ENCODE results near the gene LSR. TPM values are rescaled to one million over a fixed set of nuclear protein-coding genes. Genes with fewer than 3 reads are reported as not detected.

The LSR gene
- total RNA-seq, 8 experiments from 2014 or later, result 1.1 to 8.6 (median 2.6) TPM

GRCh38 chr19:35297922-35298321 is 49.1 kb downstream of the LSR start:
- no peak for ATAC-seq (replicated peaks in 6 of 8)
- H3K27ac ChIP-seq, result no peak overlapping the region
- in situ Hi-C loops (cut with MboI; ENCODE audit: low pct_unique_long_range_greater_than_20kb in 2 of 9, low sequenced_read_pairs in 9 of 9, unreplicated experiment in 9 of 9), result no loop called here
- no peak overlapping the region for H3K4me3 ChIP-seq
- 75 to 100% (median 88%) methylated on average over 1 to 2 of the region's 2 CpGs; no CpG with 5 or more reads in 4 of the 10 experiments for WGBS, 10 experiments
- H3K4me1 ChIP-seq (replicated peaks in 1 of 2), result peaks cover 0 to 13% of the 10 kb centered on the region in 2 donors

- H3K4me1 ChIP-seq (replicated peaks in 1 of 2), result peaks cover 0 to 8% of the 10 kb centered on the region in 2 donors
- H3K27ac ChIP-seq, result no peak overlapping the region
- 48 to 100% (median 86%) methylated on average over 1 to 5 of the region's 5 CpGs; no CpG with 5 or more reads in 2 of the 10 experiments for WGBS, 10 experiments
- no peak overlapping the region for H3K4me3 ChIP-seq
- in situ Hi-C loops (cut with MboI; ENCODE audit: low pct_unique_long_range_greater_than_20kb in 2 of 9, low sequenced_read_pairs in 9 of 9, unreplicated experiment in 9 of 9), result no loop called here
- no peak for ATAC-seq (replicated peaks in 6 of 8)
Observed at GRCh38 chr19:35298561-35298972, 49.8 kb downstream of the LSR start.

- Histone ChIP-seq H3K27ac (no peak overlapping the region), H3K4me1 (replicated peaks in 1 of 2) (peaks cover 0 to 4% of the 10 kb centered on the region in 2 donors), H3K4me3 (no peak overlapping the region)
- ATAC-seq (replicated peaks in 6 of 8), result peak in 4 of 8 experiments; percentile 27 to 63 (median 43)
- 40 to 70% (median 60%) methylated on average over 2 to 5 of the region's 55 CpGs; no CpG with 5 or more reads in 7 of the 10 experiments for WGBS, 10 experiments
- in situ Hi-C loops (cut with MboI; ENCODE audit: low pct_unique_long_range_greater_than_20kb in 2 of 9, low sequenced_read_pairs in 9 of 9, unreplicated experiment in 9 of 9), result no loop called here
Observed at GRCh38 chr19:35299523-35300338, 50.9 kb downstream of the LSR start.

GRCh38 chr19:35300339-35300649 is 51.5 kb downstream of the LSR start:
- in situ Hi-C loops (cut with MboI; ENCODE audit: low pct_unique_long_range_greater_than_20kb in 2 of 9, low sequenced_read_pairs in 9 of 9, unreplicated experiment in 9 of 9), result no loop called here
- Histone ChIP-seq H3K4me1 (replicated peaks in 1 of 2) (peaks cover 0 to 4% of the 10 kb centered on the region in 2 donors), H3K27ac (no peak overlapping the region), H3K4me3 (no peak overlapping the region)
- WGBS, 10 experiments, result 76 to 100% (median 85%) methylated on average over 2 to 7 of the region's 10 CpGs; no CpG with 5 or more reads in 6 of the 10 experiments
- ATAC-seq (replicated peaks in 6 of 8), result no peak

- in situ Hi-C loops (cut with MboI; ENCODE audit: low pct_unique_long_range_greater_than_20kb in 2 of 9, low sequenced_read_pairs in 9 of 9, unreplicated experiment in 9 of 9), result no loop called here
- 40 to 100% (median 40%) methylated on average over 1 of the region's 2 CpGs; no CpG with 5 or more reads in 7 of the 10 experiments for WGBS, 10 experiments
- no peak for ATAC-seq (replicated peaks in 6 of 8)
- peaks cover 0 to 4% of the 10 kb centered on the region in 2 donors for H3K4me1 ChIP-seq (replicated peaks in 1 of 2)
- H3K27ac ChIP-seq, result no peak overlapping the region
- no peak overlapping the region for H3K4me3 ChIP-seq
Observed at GRCh38 chr19:35301961-35302360, 53.2 kb downstream of the LSR start.

GRCh38 chr19:35302446-35302845 is 53.6 kb downstream of the LSR start:
- 80 to 100% (median 95%) methylated on average over 1 to 5 of the region's 16 CpGs; no CpG with 5 or more reads in 6 of the 10 experiments for WGBS, 10 experiments
- no peak overlapping the region for H3K27ac ChIP-seq
- H3K4me3 ChIP-seq, result no peak overlapping the region
- ATAC-seq (replicated peaks in 6 of 8), result no peak
- in situ Hi-C loops (cut with MboI; ENCODE audit: low pct_unique_long_range_greater_than_20kb in 2 of 9, low sequenced_read_pairs in 9 of 9, unreplicated experiment in 9 of 9), result no loop called here
- H3K4me1 ChIP-seq (replicated peaks in 1 of 2), result peaks cover 0 to 4% of the 10 kb centered on the region in 2 donors

- in situ Hi-C loops (cut with MboI; ENCODE audit: low pct_unique_long_range_greater_than_20kb in 2 of 9, low sequenced_read_pairs in 9 of 9, unreplicated experiment in 9 of 9), result no loop called here
- Histone ChIP-seq H3K27ac (no peak overlapping the region), H3K4me1 (replicated peaks in 1 of 2) (peaks cover 0 to 4% of the 10 kb centered on the region in 2 donors), H3K4me3 (no peak overlapping the region)
- 27 to 100% (median 75%) methylated on average over 1 to 3 of the region's 6 CpGs; no CpG with 5 or more reads in 3 of the 10 experiments for WGBS, 10 experiments
- peak in 5 of 8 experiments; percentile 58 to 87 (median 74) for ATAC-seq (replicated peaks in 6 of 8)
Observed at GRCh38 chr19:35303357-35303915, 54.6 kb downstream of the LSR start.

- H3K4me3 ChIP-seq, result no peak overlapping the region
- 42 to 65% (median 60%) methylated on average over 1 to 7 of the region's 11 CpGs; no CpG with 5 or more reads in 3 of the 10 experiments for WGBS, 10 experiments
- in situ Hi-C loops (cut with MboI; ENCODE audit: low pct_unique_long_range_greater_than_20kb in 2 of 9, low sequenced_read_pairs in 9 of 9, unreplicated experiment in 9 of 9), result no loop called here
- H3K27ac ChIP-seq, result no peak overlapping the region
- peaks cover under 1 to 5% of the 10 kb centered on the region in 2 donors for H3K4me1 ChIP-seq (replicated peaks in 1 of 2)
- no peak for ATAC-seq (replicated peaks in 6 of 8)
Observed at GRCh38 chr19:35304036-35304435, 55.2 kb downstream of the LSR start.

- no peak overlapping the region for H3K27ac ChIP-seq
- H3K4me3 ChIP-seq, result no peak overlapping the region
- ATAC-seq (replicated peaks in 6 of 8), result no peak
- peaks cover 11 to 15% of the 10 kb centered on the region in 2 donors for H3K4me1 ChIP-seq (replicated peaks in 1 of 2)
- WGBS, 10 experiments, result 67 to 100% (median 97%) methylated on average over 1 to 3 of the region's 6 CpGs; no CpG with 5 or more reads in 4 of the 10 experiments
- in situ Hi-C loops (cut with MboI; ENCODE audit: low pct_unique_long_range_greater_than_20kb in 2 of 9, low sequenced_read_pairs in 9 of 9, unreplicated experiment in 9 of 9), result no loop called here
Observed at GRCh38 chr19:35305181-35305580, 56.4 kb downstream of the LSR start.

GRCh38 chr19:35306473-35307246 is 57.9 kb downstream of the LSR start:
- Histone ChIP-seq H3K4me3 (no peak overlapping the region), H3K27ac (no peak overlapping the region), H3K4me1 (replicated peaks in 1 of 2) (peaks cover 11 to 13% of the 10 kb centered on the region in 2 donors)
- ATAC-seq (replicated peaks in 6 of 8), result no peak
- WGBS, 10 experiments, result 58 to 100% (median 87%) methylated on average over 1 to 19 of the region's 20 CpGs
- in situ Hi-C loops (cut with MboI; ENCODE audit: low pct_unique_long_range_greater_than_20kb in 2 of 9, low sequenced_read_pairs in 9 of 9, unreplicated experiment in 9 of 9), result no loop called here

- in situ Hi-C loops (cut with MboI; ENCODE audit: low pct_unique_long_range_greater_than_20kb in 2 of 9, low sequenced_read_pairs in 9 of 9, unreplicated experiment in 9 of 9), result no loop called here
- Histone ChIP-seq H3K4me3 (no peak overlapping the region), H3K27ac (no peak overlapping the region), H3K4me1 (replicated peaks in 1 of 2) (peaks cover 11 to 13% of the 10 kb centered on the region in 2 donors)
- no peak for ATAC-seq (replicated peaks in 6 of 8)
- 71 to 100% (median 86%) methylated on average over 1 to 8 of the region's 10 CpGs; no CpG with 5 or more reads in 3 of the 10 experiments for WGBS, 10 experiments
Observed at GRCh38 chr19:35307931-35308330, 59.1 kb downstream of the LSR start.

- peak in 5 of 8 experiments; percentile 18 to 62 (median 44) for ATAC-seq (replicated peaks in 6 of 8)
- H3K27ac ChIP-seq, result no peak overlapping the region
- 0 to 83% (median 63%) methylated on average over 1 to 7 of the region's 7 CpGs; no CpG with 5 or more reads in 1 of the 10 experiments for whole genome bisulfite sequencing, 10 experiments
- H3K4me3 ChIP-seq, result no peak overlapping the region
- H3K4me1 ChIP-seq (replicated peaks in 1 of 2), result peaks cover 11 to 13% of the 10 kb centered on the region in 2 donors
- in situ Hi-C loops (cut with MboI; ENCODE audit: low pct_unique_long_range_greater_than_20kb in 2 of 9, low sequenced_read_pairs in 9 of 9, unreplicated experiment in 9 of 9), result no loop called here
Observed at GRCh38 chr19:35308910-35309309, 60.1 kb downstream of the LSR start.
